HepG2 (cell line): ENCODE data around the gene NTM. TPM values are rescaled to one million over a fixed set of nuclear protein-coding genes. Genes with fewer than 3 reads are reported as not detected.

Experiments used
- ATAC-seq: fragments of 200-7000 bp; cut with Tn5 transposase; 3 replicates; pipeline ENCODE4 v1.9.1; 2020; ENCODE audit warnings: mild to moderate bottlenecking, moderate library complexity
- BruUV-seq: library from RNA; stranded (reverse); fragments of 400-500 nt; replicated peaks from 2 replicates; lab custom pipeline; 2021; lab: Mats Ljungman, UMichigan
- CTCF ChIA-PET: fragments of 300-600 bp; formaldehyde crosslinking; extraction: SDS; loops from one replicate; lab custom pipeline; 2021; ENCODE audit warnings: low total read pairs, inconsistent platforms, low intra/inter-chr PET ratio; lab: Yijun Ruan, JAX
- POLR2A ChIA-PET: fragments of 350-600 bp; sonication (Branson Sonifier 250); formaldehyde crosslinking; loops from one replicate; lab custom pipeline; 2020; ENCODE audit warnings: antibody characterized with exemption, inconsistent platforms; lab: Yijun Ruan, JAX
- DNase-seq: peaks from one replicate; pipeline ENCODE4 v3.0.0-alpha.2; 2015; ENCODE audit warnings: low spot score
- FAIRE-seq: peaks from 3 replicates; lab custom pipeline; 2011; peaks lifted over from hg19 to GRCh38; lab: Jason Lieb, UNC
- H2AFZ ChIP-seq: one replicate; pipeline ENCODE4 v1.6.1; 2011; ENCODE audit warnings: low read length, inconsistent platforms
- H3K27ac ChIP-seq: fragments of 300-600 bp; 3 replicates; pipeline ENCODE4 v1.8.0; 2011; ENCODE audit warnings: mixed run types, mild to moderate bottlenecking, mixed read lengths, low read length, inconsistent platforms; ENCODE audit not compliant: insufficient read depth; ENCODE audit errors: extremely low read length
- H3K27me3 ChIP-seq, 2 experiments: fragments of 200-600 bp in 1 of 2; 2 replicates in 1 of 2; 3 replicates in 1 of 2; pipeline versions ENCODE4 v1.6.0 to v1.8.0; 2011; ENCODE audit warnings: low read length in 2 of 2, mild to moderate bottlenecking in 2 of 2, moderate library complexity in 2 of 2, inconsistent platforms in 1 of 2; ENCODE audit not compliant: insufficient read depth in 2 of 2, control insufficient read depth in 1 of 2
- H3K36me3 ChIP-seq, 2 experiments: fragments of 200-600 bp in 1 of 2; replicated peaks in 1 of 2; 2 replicates in 1 of 2; 3 replicates in 1 of 2; pipeline versions ENCODE4 v1.5.1 to v1.8.0; 2011; ENCODE audit warnings: low read length in 2 of 2, inconsistent platforms in 1 of 2; ENCODE audit not compliant: insufficient read depth in 2 of 2, control insufficient read depth in 1 of 2
- H3K4me1 ChIP-seq: 2 replicates; pipeline ENCODE4 v1.5.1; 2012; ENCODE audit warnings: low read length, inconsistent platforms; ENCODE audit not compliant: insufficient read depth
- H3K4me2 ChIP-seq: 2 replicates; pipeline ENCODE4 v1.6.0; 2011; ENCODE audit warnings: low read depth, low read length, inconsistent platforms
- H3K4me3 ChIP-seq, 3 experiments: fragments of 200-600 bp in 1 of 3; sonication (generic), shearing (Covaris generic) in 1 of 3; replicated peaks in 1 of 3; 2 replicates each; pipeline ENCODE4 v1.5.1; 2011 to 2016; ENCODE audit warnings: low read length in 3 of 3, inconsistent platforms in 2 of 3, low read depth in 2 of 3, mild to moderate bottlenecking in 2 of 3, control low read depth in 1 of 3, mixed read lengths in 1 of 3; ENCODE audit not compliant: insufficient read depth in 1 of 3
- H3K79me2 ChIP-seq: one replicate; pipeline ENCODE4 v1.6.1; 2011; ENCODE audit warnings: low read length, inconsistent platforms; ENCODE audit not compliant: insufficient read depth
- H3K9ac ChIP-seq: 2 replicates; pipeline ENCODE4 v1.6.0; 2011; ENCODE audit warnings: mild to moderate bottlenecking, low read depth, low read length, inconsistent platforms; ENCODE audit not compliant: insufficient read depth
- H3K9me3 ChIP-seq: 2 replicates; pipeline ENCODE4 v1.5.1; 2012; ENCODE audit warnings: mild to moderate bottlenecking, low read length
- H4K20me1 ChIP-seq: 2 replicates; pipeline ENCODE4 v1.6.0; 2011; ENCODE audit warnings: inconsistent platforms, mild to moderate bottlenecking, low read length, moderate library complexity; ENCODE audit not compliant: insufficient read depth
- EEA1 ChIP-seq: sonication (generic); formaldehyde crosslinking; IDR thresholded peaks from 2 replicates; pipeline ENCODE4 v1.5.1; 2020; ENCODE audit warnings: mild to moderate bottlenecking, missing genetic modification reagents, borderline replicate concordance
- FOXC1 ChIP-seq: sonication (generic); formaldehyde crosslinking; IDR thresholded peaks from 2 replicates; pipeline ENCODE4 v1.8.0; 2022; ENCODE audit warnings: mild to moderate bottlenecking, missing genetic modification reagents, borderline replicate concordance
- MAF1 ChIP-seq: sonication (generic); formaldehyde crosslinking; IDR thresholded peaks from 2 replicates; pipeline ENCODE4 v1.5.0; 2020; ENCODE audit warnings: missing genetic modification reagents, borderline replicate concordance
- MIER2 ChIP-seq: IDR thresholded peaks from 2 replicates; pipeline ENCODE4 v1.6.1; 2016; ENCODE audit warnings: missing biosample characterization, missing genetic modification reagents
- NR2F6 ChIP-seq, 2 experiments: IDR thresholded peaks; 2 replicates each; pipeline ENCODE4 v1.6.1; 2016; ENCODE audit warnings: antibody characterized with exemption in 1 of 2, mild to moderate bottlenecking in 1 of 2
- PAWR ChIP-seq: sonication (generic); formaldehyde crosslinking; IDR thresholded peaks from 2 replicates; pipeline ENCODE4 v1.4.0; 2020; ENCODE audit warnings: missing genetic modification reagents, mild to moderate bottlenecking, borderline replicate concordance
- SMC3 ChIP-seq: IDR thresholded peaks from 2 replicates; pipeline ENCODE4 v1.6.1; 2011; ENCODE audit warnings: low read length, improper control_type of control experiment
- SP2 ChIP-seq: sonication (generic); formaldehyde crosslinking; IDR thresholded peaks from 2 replicates; pipeline ENCODE4 v1.5.1; 2020; ENCODE audit warnings: mild to moderate bottlenecking, missing genetic modification reagents
- SRSF4 ChIP-seq: fragments of 200-400 bp; formaldehyde crosslinking; IDR thresholded peaks from one replicate; pipeline ENCODE4 v1.6.1; 2018; ENCODE audit warnings: mild to moderate bottlenecking, low read depth, low read length, moderate library complexity; ENCODE audit not compliant: poor library complexity, severe bottlenecking
- U2AF1 ChIP-seq: fragments of 200-400 bp; formaldehyde crosslinking; optimal IDR thresholded peaks from 2 replicates; pipeline ENCODE3; 2017; ENCODE audit warnings: mild to moderate bottlenecking, low read depth, low read length
- U2AF2 ChIP-seq: fragments of 200-400 bp; formaldehyde crosslinking; IDR thresholded peaks from 2 replicates; pipeline ENCODE4 v1.6.1; 2017; ENCODE audit warnings: low read depth, mild to moderate bottlenecking, low read length
- ZNF432 ChIP-seq: sonication (generic); formaldehyde crosslinking; IDR thresholded peaks from 2 replicates; pipeline ENCODE4 v1.5.0; 2020; ENCODE audit warnings: missing genetic modification reagents, mild to moderate bottlenecking, borderline replicate concordance
- ZNF558 ChIP-seq: sonication (generic); formaldehyde crosslinking; IDR thresholded peaks from 2 replicates; pipeline ENCODE4 v1.9.0; 2022; ENCODE audit warnings: mild to moderate bottlenecking, missing genetic modification reagents, borderline replicate concordance
- ZNF678 ChIP-seq: sonication (generic); formaldehyde crosslinking; IDR thresholded peaks from 2 replicates; pipeline ENCODE4 v1.4.0; 2020; ENCODE audit warnings: mild to moderate bottlenecking, missing genetic modification reagents
- ZNF737 ChIP-seq: sonication (generic); formaldehyde crosslinking; IDR thresholded peaks from 2 replicates; pipeline ENCODE4 v1.5.0; 2020; ENCODE audit warnings: missing genetic modification reagents, mild to moderate bottlenecking, borderline replicate concordance
- ZNF816 ChIP-seq: sonication (generic); formaldehyde crosslinking; IDR thresholded peaks from 2 replicates; pipeline ENCODE4 v1.8.0; 2022; ENCODE audit warnings: missing genetic modification reagents, mild to moderate bottlenecking, borderline replicate concordance
- WGBS: methylation state at CpG from one replicate; pipeline ENCODE4 v1.1.6; 2017; ENCODE audit warnings: low lambda C conversion rate; 5-methylcytosine and 5-hydroxymethylcytosine counted together
- in situ Hi-C: cut with HindIII; loops from 2 replicates; pipeline ENCODE4 v1.10.0; 2017; ENCODE audit warnings: low pct_unique_long_range_greater_than_20kb; ENCODE audit not compliant: extremely low pct_ligation_motif_present
- intact Hi-C: fragments of 100-400 bp; cut with micrococcal nuclease; formaldehyde crosslinking; loops from one replicate; pipeline ENCODE4 v1.10.0; 2022; ENCODE audit not compliant: unreplicated experiment
- polyA plus RNA-seq, 8 experiments: library from polyadenylated mRNA; depleted of rRNA in 3 of 8; stranded (reverse) in 7 of 8; unstranded in 1 of 8; fragments of >200 nt; fragmentation: Illumina TruSeq in 4 of 8; extraction: Trizol in 4 of 8; gene quantifications; 2 replicates each; pipeline versions ENCODE4 v1.2.1 to v1.2.3, GENCODE V29; 2011 to 2016; ENCODE audit warnings: low read depth in 4 of 8, missing spikeins in 1 of 8, mixed read lengths in 1 of 8; ENCODE audit not compliant: insufficient read depth in 1 of 8
- total RNA-seq, 5 experiments: library from RNA; depleted of rRNA; stranded (reverse); fragments of >200 nt; fragmentation: Illumina TruSeq; extraction: Trizol; gene quantifications; 2 replicates each; pipeline ENCODE4 v1.2.3, GENCODE V29; 2016; ENCODE audit warnings: low read depth in 1 of 5

Gene NTM
- total and polyA plus RNA-seq, 2 of the 13 experiments (the other 11 are each of a cell fraction or from before 2014, with no cell fraction given), result not detected

- in situ Hi-C loops (no loop called here), intact Hi-C loops (no loop called here)
- Histone ChIP-seq H3K4me1 (no peaks in the 10 kb centered on the region), H3K9ac (no peak overlapping the region), H3K27me3 (no peaks in the 10 kb centered on the region; a peak in 1 of 5 replicates), H3K27ac (no peak overlapping the region), H3K36me3 (no peaks in the 10 kb centered on the region), H3K4me2 (no peak overlapping the region), H4K20me1 (no peaks in the 10 kb centered on the region), H3K79me2 (no peaks in the 10 kb centered on the region), H3K9me3 (no peaks in the 10 kb centered on the region), H3K4me3 (no peak overlapping the region), H2AFZ (no peak overlapping the region)
- FAIRE-seq, result no peak
- ATAC-seq, result no peak
- DNase-seq, result no peak
- TF ChIP-seq EEA1 (CRISPR knock-in tag), result no peak
- TF ChIP-seq U2AF1, result no peak
- no peak for TF ChIP-seq SRSF4
- TF ChIP-seq FOXC1 (CRISPR knock-in tag), result no peak
- BruUV-seq, result no TSS peak
- POLR2A ChIA-PET, result no interaction called here
- CTCF ChIA-PET, result no interaction called here
- WGBS, result 67% methylated on average over 8 of the region's 8 CpGs
Observed at GRCh38 chr11:131896978-131897615, 526.7 kb downstream of the NTM start.

- no peak overlapping the region for H3K9ac ChIP-seq
- no peak overlapping the region for H3K27ac ChIP-seq
- no peaks in the 10 kb centered on the region for H3K79me2 ChIP-seq
- H4K20me1 ChIP-seq, result no peaks in the 10 kb centered on the region
- no peak overlapping the region for H2AFZ ChIP-seq
- FAIRE-seq (no peak), ATAC-seq (no peak), DNase-seq (no peak)
- BruUV-seq, result no TSS peak
- no peak overlapping the region for H3K4me3 ChIP-seq
- ChIA-PET CTCF (no interaction called here), POLR2A (no interaction called here)
- no peaks in the 10 kb centered on the region for H3K4me1 ChIP-seq
- H3K27me3 ChIP-seq, result no peaks in the 10 kb centered on the region
- H3K9me3 ChIP-seq, result no peaks in the 10 kb centered on the region
- intact Hi-C loops, result no loop called here
- under 1% methylated on average over 5 of the region's 5 CpGs for WGBS
- TF ChIP-seq MIER2 (CRISPR knock-in tag), result no peak
- no peak for TF ChIP-seq ZNF816
- no peak for TF ChIP-seq MAF1 (CRISPR knock-in tag)
- TF ChIP-seq SP2 (CRISPR knock-in tag), result no peak
- no peak for TF ChIP-seq U2AF2
- TF ChIP-seq ZNF432, result no peak
- no peak for TF ChIP-seq NR2F6 (IDR thresholded peaks at IDR 0.05)
- no peak for TF ChIP-seq NR2F6 (CRISPR knock-in tag; IDR thresholded peaks at IDR 0.05)
- no peak for TF ChIP-seq SMC3
- no peak for TF ChIP-seq PAWR (CRISPR knock-in tag)
- no peak for TF ChIP-seq ZNF737
- TF ChIP-seq ZNF678 (CRISPR knock-in tag), result no peak
- no peak for TF ChIP-seq ZNF558
- in situ Hi-C loops, result no loop called here
- no peaks in the 10 kb centered on the region for H3K36me3 ChIP-seq
- no peak overlapping the region for H3K4me2 ChIP-seq
Observed at GRCh38 chr11:131897956-131898355, 527.5 kb downstream of the NTM start.
